BJ (cell line): ENCODE measurements around the gene VSIG10L2. TPM values are rescaled to one million over a fixed set of nuclear protein-coding genes. Genes with fewer than 3 reads are reported as not detected.

Experiments used
- CTCF ChIA-PET: fragments of 350-600 bp; formaldehyde crosslinking; extraction: SDS; loops from one replicate; lab custom pipeline; 2021; ENCODE audit warnings: antibody characterized with exemption, inconsistent platforms; lab: Yijun Ruan, JAX
- POLR2A ChIA-PET: fragments of 300-600 bp; sonication (Branson Sonifier 250); formaldehyde crosslinking; extraction: SDS; loops from one replicate; lab custom pipeline; 2021; ENCODE audit warnings: antibody characterized with exemption; lab: Charles Lee
- DNase-seq: peaks from one replicate; pipeline ENCODE4 v3.0.0-alpha.2; 2011; ENCODE audit warnings: low read depth
- H3K27me3 ChIP-seq: 2 replicates; pipeline ENCODE4 v1.6.0; 2011; ENCODE audit warnings: low read length; ENCODE audit not compliant: control insufficient read depth, insufficient read depth
- H3K36me3 ChIP-seq: 2 replicates; pipeline ENCODE4 v1.5.1; 2011; ENCODE audit warnings: low read length; ENCODE audit not compliant: control insufficient read depth, insufficient read depth
- H3K4me3 ChIP-seq: 2 replicates; pipeline ENCODE4 v1.5.1; 2011; ENCODE audit warnings: low read depth, mild to moderate bottlenecking, control low read depth, low read length
- CTCF ChIP-seq: IDR thresholded peaks from 2 replicates; pipeline ENCODE4 v1.5.1; 2011; ENCODE audit warnings: low read depth, mild to moderate bottlenecking, control low read depth, inconsistent platforms, low read length, moderate library complexity; ENCODE audit not compliant: insufficient read depth
- polyA plus RNA-seq: library from polyadenylated mRNA; depleted of rRNA; stranded (reverse); fragments of >200 nt; gene quantifications from 2 replicates; pipeline ENCODE4 v1.2.3, GENCODE V29; 2011

The VSIG10L2 gene
- polyA plus RNA-seq, 1 experiment, result not detected

- no peak for DNase-seq
- CTCF ChIA-PET, result interaction anchor here (0.7 to 1.0 kb wide), 3 partner anchors 12 to 264 kb away, joined by 3 read pairs; no protein-coding TSS in a partner anchor
- TF ChIP-seq CTCF, result no peak
- H3K27me3 ChIP-seq, result peaks cover 7% of the 10 kb centered on the region; the same call in 1 of the 2 replicates
- POLR2A ChIA-PET, result no interaction called here
- H3K4me3 ChIP-seq, result no peak overlapping the region
- no peaks in the 10 kb centered on the region for H3K36me3 ChIP-seq
Measured at GRCh38 chr11:125930076-125930450, 15.8 kb upstream of the VSIG10L2 start.

GRCh38 chr11:125931116-125931515 lies 14.7 kb upstream of the VSIG10L2 start:
- no peak for DNase-seq
- CTCF ChIA-PET, result interaction anchor here (1.0 to 2.0 kb wide), 5 partner anchors 8 to 267 kb away, joined by 3 to 10 read pairs (median 5); no protein-coding TSS in a partner anchor
- no peaks in the 10 kb centered on the region for H3K36me3 ChIP-seq
- POLR2A ChIA-PET, result no interaction called here
- H3K27me3 ChIP-seq, result peaks cover 7% of the 10 kb centered on the region; the same call in 1 of the 2 replicates
- no peak overlapping the region for H3K4me3 ChIP-seq
- no peak for TF ChIP-seq CTCF

- Histone ChIP-seq H3K4me3 (no peak overlapping the region), H3K27me3 (peaks cover 7% of the 10 kb centered on the region; the same call in 1 of the 2 replicates), H3K36me3 (no peaks in the 10 kb centered on the region)
- no peak for TF ChIP-seq CTCF
- ChIA-PET POLR2A (no interaction called here), CTCF (interaction anchor here (0.9 to 2.0 kb wide), 7 partner anchors 8 to 266 kb away, joined by 3 to 10 read pairs (median 5); no protein-coding TSS in a partner anchor)
- DNase-seq, result no peak
Measured at GRCh38 chr11:125931668-125932067, 14.2 kb upstream of the VSIG10L2 start.

GRCh38 chr11:125932301-125932700 lies 13.5 kb upstream of the VSIG10L2 start:
- Histone ChIP-seq H3K36me3 (no peaks in the 10 kb centered on the region), H3K4me3 (no peak overlapping the region), H3K27me3 (peaks cover 7% of the 10 kb centered on the region; the same call in 1 of the 2 replicates)
- ChIA-PET CTCF (interaction anchor here (0.8 to 2.0 kb wide), 8 partner anchors 9 to 266 kb away, joined by 3 to 10 read pairs (median 4); no protein-coding TSS in a partner anchor), POLR2A (no interaction called here)
- no peak for DNase-seq
- TF ChIP-seq CTCF, result no peak

- H3K4me3 ChIP-seq, result no peak overlapping the region
- ChIA-PET CTCF (interaction anchor here (0.8 to 2.0 kb wide), 3 partner anchors 9 to 52 kb away, joined by 3 to 10 read pairs (median 8); no protein-coding TSS in a partner anchor), POLR2A (no interaction called here)
- no peaks in the 10 kb centered on the region for H3K36me3 ChIP-seq
- H3K27me3 ChIP-seq, result peaks cover 7% of the 10 kb centered on the region; the same call in 1 of the 2 replicates
- no peak for DNase-seq
- no peak for TF ChIP-seq CTCF
Measured at GRCh38 chr11:125933030-125933813, 12.6 kb upstream of the VSIG10L2 start.
